NCI-H146 (cell line): ENCODE results near the gene STRA8.
"Not testable (repeated sequence)": the region's sequence is repeated elsewhere in the genome, so short reads cannot be mapped to it uniquely, and the experiment has no call there.

Experiments
- DNase-seq: peaks from one replicate; lab custom pipeline; 2025; lab: John Stamatoyannopoulos, UW

Gene STRA8

GRCh38 chr7:135205850-135206249, 27.8 kb upstream of the STRA8 start:
- DNase-seq = no peak

- no peak for DNase-seq
Observed at GRCh38 chr7:135206941-135207391, 26.7 kb upstream of the STRA8 start.

- DNase-seq = no peak
Observed at GRCh38 chr7:135207406-135208101, 26.1 kb upstream of the STRA8 start.

- DNase-seq = no peak
Observed at GRCh38 chr7:135208102-135208793, 25.4 kb upstream of the STRA8 start.

- no peak for DNase-seq
Observed at GRCh38 chr7:135209225-135209834, 24.3 kb upstream of the STRA8 start.

DNA sequence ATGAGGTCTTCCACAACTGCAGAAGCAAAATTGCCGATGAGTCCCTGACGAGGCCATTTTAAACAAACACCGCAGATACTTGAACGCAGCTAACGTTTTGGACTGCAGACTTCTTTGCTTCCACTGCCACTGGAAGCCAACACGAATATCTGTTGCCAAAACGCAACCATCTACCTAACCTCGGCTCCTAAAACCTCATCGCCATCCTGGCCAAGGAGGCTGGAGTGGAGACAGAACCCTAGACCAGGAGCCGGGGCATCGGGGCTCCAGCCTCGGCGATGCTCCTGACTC, 22.8 kb upstream of the STRA8 start:
- DNase-seq = peak; percentile 33

GRCh38 chr7:135211179-135211945, 22.3 kb upstream of the STRA8 start, which contains the start of gene WDR91:
Gene WDR91 (minus strand): TSS chr7:135211526. CDS start chr7:135211502, 24 bp downstream.
- DNase-seq = peak; percentile 92

- not testable (repeated sequence) for DNase-seq
Observed at GRCh38 chr7:135211946-135212685, 21.5 kb upstream of the STRA8 start.

DNA sequence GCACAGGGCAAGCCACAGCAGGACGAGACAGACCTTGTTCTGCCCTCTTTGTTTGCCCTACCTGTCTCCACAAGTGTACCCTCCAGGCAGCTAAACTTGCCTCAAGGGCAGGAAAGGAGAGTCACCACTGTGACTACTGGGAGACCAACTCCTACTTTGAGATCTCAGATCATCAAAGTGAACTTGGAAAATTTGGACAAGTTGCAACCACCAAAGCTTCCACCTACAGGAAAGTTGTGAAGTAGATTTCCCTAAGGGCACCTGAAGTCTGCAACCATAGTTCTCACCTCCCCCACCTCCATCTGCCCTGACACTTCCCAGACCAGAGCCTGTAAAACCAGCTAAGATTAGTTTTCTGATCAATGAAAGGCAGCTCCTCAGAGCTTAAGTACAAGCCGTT, 19.8 kb upstream of the STRA8 start:
- DNase-seq = no peak

GRCh38 chr7:135215180-135215579, 18.5 kb upstream of the STRA8 start:
- no peak for DNase-seq

DNA sequence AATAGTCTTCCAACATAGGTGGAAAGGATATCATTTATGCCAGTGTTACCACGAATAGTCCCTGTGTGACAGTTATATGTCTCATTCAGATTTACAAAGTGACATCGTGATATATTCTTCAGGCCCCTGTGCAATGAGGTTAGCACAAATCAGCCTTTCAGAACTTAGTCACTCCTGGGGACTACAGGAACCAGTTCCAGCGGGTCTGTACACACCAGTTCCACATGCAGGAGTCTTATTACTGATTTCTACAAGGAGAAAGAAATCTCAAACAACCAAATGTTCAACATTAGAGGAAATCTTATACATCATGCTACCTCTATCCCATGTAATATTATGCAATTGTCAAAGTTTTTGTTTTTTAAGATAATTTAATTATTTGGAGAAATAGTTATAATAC, 17.9 kb upstream of the STRA8 start:
- DNase-seq = no peak

DNA sequence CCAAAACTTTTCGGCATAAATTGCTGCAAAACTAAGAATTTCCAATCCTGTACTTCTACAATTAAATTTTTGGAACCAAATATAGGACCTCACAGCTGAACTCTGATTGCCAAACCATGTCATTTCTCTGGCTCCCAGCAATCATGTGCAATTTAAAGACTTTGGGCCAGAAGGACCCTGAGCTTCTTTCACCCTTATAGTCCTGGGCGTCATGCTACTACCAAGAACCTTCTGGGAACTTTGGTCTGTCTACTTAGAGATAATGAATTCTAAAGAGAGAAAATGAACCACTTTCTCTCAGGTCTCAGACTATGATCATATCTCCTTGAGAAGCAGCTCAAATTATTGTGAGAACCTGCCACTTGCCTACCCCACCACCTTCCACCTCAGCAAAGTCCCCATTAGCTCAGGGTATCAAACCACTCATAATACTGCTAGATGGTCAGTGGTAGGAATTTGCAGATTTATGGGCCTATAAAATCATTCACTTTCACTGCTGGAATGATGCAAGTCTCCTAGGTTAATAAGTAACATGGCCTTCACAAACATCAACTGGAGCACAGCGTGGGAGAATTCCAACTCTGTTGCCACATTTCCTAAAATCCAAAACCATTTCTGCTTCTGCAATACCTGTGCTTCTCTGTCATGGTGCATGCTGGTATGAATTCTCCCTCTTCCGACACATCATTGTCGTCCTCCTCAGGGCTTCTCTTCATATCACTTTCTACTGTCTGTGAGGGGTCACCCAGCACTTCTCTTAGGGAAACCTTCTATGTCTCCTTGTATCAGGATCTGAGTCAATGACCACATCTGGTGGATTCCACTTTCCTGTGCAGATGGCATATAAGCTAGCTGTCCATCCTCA, 15.8 kb upstream of the STRA8 start:
- no peak for DNase-seq

DNA sequence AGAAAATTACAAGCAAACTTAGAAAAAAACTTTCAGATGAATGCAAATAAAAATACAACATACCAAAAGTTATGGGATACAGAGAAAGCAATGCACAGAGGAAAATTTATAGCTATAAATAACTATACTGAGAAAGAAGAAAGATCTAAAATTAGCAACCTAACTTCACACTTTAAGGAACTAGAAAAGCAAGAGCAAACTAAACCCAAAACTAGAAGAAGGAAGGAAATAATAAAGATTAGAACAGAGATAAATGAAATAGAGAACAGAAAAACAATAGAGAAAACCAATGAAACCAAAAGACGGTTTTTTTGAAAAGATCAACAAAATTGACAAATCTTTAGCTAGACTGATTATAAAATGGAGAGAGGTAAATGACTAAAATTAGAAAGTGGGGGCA, 9.6 kb upstream of the STRA8 start:
- DNase-seq = no peak

- no peak for DNase-seq
Observed at GRCh38 chr7:135231686-135232085, 2.0 kb upstream of the STRA8 start.

DNA sequence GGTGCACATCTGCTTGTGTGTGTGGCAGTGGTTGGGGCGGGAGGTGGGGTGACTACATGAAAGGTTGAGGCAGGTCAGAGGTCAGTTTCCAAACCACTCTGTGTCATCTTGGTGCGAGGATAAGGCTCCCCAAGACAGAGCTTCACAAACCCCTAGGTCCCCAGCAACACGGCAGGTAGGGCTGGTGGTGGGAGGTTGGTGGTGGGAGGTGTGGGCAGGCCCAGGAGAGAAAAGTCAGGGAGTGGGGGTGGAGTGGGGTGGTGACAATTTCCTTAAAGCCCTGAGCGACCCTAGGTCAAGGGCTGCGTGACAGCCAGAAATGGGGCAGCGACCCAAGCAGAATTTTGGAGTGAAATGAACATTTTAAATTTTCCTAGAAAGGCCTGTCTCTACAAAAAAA, 1.6 kb upstream of the STRA8 start:
- DNase-seq = no peak

DNA sequence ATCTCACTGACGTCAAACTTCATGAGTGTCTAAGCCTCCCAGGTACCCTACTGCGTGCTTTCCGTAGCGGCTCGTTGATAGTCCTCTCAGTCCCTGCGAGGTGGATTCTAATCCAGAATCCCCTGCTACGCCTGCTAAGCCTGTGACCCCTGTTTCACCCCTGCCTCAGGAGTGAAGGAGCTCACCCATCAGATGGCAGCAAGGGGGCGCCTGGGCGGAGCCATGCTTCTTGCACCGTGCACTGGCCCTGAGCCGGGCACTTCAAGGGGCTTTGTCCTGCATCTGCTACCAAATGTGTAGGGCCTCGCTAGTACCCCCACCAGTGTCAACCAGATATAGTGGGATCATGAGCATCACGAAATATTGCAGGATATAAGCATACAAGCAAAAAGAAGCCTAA, 918 bp upstream of the STRA8 start:
- DNase-seq = no peak

GRCh38 chr7:135234095-135234494, 457 bp downstream of the STRA8 start:
- not testable (repeated sequence) for DNase-seq

DNA sequence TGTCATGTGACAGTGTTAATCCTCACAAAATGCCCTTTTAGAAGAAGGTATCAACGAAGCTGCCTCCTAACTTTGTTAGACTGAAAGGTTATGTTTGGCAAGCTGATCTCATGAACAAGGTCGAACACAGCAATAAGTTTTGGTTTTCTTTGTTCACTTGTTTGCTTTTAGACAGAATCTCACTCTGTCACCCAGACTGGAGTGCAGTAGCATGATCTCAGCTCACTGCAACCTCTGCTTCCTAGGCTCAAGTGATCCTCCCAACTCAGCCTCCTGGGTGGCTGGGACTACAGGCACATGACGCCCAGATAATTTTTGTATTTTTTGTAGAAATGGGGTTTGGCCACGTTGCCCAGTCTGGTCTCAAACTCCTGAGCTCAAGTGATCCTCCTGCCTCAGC, 1.1 kb downstream of the STRA8 start:
- DNase-seq = no peak

GRCh38 chr7:135235841-135236240, 2.2 kb downstream of the STRA8 start:
- DNase-seq = no peak

- no peak for DNase-seq
Observed at GRCh38 chr7:135236727-135237126, 3.1 kb downstream of the STRA8 start.
